CD4-positive, alpha-beta T cell treated with Interleukin-4 for 4 hours (primary cell): ENCODE data around the gene SEMG1.

ENCODE experiments used
- DNase-seq: peaks from one replicate; pipeline ENCODE4 v3.0.0-alpha.2; 2020

SEMG1 gene

GRCh38 chr20:45226287-45226686 is 19.5 kb downstream of the SEMG1 start:
- DNase-seq: no peak

DNA sequence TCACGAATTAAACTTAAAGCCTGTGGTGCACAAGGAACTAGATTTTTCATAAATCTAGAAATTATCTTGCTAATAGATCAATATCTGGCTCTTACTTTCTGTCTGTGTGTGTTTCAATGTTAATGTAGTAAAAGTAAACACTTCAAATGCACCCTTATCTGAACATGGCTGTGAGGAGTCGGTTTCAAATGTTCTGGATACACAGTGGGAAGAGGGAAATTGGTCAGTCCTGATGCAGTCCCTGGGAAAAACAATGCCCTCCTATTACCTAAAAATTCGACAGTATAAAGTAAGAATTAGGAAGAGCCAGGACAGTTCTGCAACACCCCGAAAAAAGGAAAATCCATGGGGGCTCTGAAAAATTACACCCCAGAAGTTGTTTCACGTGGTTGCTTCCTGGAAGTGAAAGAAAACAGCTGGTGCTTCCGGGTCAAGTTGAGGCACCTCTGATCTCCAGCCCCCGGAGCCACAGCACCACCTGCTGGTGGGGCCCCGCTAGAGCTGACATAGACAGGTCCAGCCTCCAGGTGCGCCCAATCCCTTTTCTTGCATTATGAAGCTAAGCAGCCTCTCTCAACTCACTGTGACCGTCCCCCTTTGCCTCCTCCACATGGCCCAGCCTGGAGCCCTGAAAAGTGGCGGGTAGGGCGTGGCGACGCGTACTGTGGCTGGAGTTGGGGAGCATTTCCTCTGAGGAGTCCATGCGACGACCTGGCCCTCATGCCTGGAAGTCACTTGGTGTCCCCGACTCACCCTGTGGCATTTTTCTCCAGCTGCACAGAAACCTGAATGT is 22.6 kb downstream of the SEMG1 start:
- DNase-seq: no peak

DNA sequence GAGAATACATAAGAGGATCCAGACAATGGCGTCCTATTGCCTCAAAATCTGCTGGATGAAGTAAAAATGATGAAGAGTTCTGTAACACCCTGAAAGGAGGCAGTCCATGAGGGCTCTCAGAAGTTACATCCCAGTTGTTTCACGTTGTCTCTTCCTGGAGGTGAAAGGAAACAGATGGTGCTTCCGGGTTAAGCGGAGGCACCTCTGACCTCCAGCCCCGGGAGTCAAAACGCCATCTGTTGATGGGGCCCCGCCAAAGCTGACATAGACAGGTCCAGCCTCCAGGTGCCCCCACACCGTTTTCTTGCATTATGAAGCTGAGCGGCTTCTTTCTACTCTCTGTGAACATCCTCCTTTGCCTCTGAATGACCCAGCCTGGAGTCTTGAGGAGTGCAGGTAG is 23.8 kb downstream of the SEMG1 start:
- DNase-seq: no peak

GRCh38 chr20:45235995-45236394 is 29.2 kb downstream of the SEMG1 start:
- no peak for DNase-seq

GRCh38 chr20:45238139-45238538 is 31.3 kb downstream of the SEMG1 start:
- no peak for DNase-seq

- no peak for DNase-seq
Observed at GRCh38 chr20:45246109-45246508, 39.3 kb downstream of the SEMG1 start.

GRCh38 chr20:45247865-45248264 is 41.0 kb downstream of the SEMG1 start:
- DNase-seq: no peak

GRCh38 chr20:45248609-45249008 is 41.8 kb downstream of the SEMG1 start:
- DNase-seq: no peak

DNA sequence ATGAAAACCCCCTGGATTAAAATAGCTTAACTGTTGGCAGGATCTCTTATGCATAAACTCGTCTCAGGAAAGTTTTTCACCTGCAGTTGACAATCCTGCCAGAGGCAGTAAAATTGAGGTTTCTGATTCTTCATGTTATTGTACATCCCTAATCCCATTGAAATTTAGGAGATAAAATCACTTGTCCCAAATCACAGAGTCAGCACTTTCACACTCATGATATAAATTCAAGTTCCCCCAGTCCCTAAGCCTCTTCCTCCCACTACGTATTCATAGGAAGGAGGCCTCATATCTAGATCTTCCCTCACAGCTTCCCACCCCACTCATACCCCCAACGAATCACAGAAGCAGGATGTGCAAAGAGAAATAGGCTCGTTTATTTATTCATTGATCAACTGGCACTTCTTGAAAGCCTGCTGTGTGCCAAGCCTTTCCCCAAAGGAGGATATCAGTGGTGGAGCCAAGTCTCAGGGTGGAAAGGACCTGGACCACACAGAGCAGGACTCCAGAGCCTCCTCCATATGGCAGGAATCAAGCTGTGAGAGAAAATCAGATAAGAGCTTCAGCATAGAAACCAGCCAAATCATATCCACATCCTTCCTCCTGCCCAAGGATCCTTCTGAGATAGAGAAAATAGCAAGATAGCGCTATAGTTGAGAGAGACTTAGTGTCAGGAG is 45.2 kb downstream of the SEMG1 start:
- DNase-seq: no peak

GRCh38 chr20:45253261-45253660 is 46.4 kb downstream of the SEMG1 start:
- DNase-seq: no peak

DNA sequence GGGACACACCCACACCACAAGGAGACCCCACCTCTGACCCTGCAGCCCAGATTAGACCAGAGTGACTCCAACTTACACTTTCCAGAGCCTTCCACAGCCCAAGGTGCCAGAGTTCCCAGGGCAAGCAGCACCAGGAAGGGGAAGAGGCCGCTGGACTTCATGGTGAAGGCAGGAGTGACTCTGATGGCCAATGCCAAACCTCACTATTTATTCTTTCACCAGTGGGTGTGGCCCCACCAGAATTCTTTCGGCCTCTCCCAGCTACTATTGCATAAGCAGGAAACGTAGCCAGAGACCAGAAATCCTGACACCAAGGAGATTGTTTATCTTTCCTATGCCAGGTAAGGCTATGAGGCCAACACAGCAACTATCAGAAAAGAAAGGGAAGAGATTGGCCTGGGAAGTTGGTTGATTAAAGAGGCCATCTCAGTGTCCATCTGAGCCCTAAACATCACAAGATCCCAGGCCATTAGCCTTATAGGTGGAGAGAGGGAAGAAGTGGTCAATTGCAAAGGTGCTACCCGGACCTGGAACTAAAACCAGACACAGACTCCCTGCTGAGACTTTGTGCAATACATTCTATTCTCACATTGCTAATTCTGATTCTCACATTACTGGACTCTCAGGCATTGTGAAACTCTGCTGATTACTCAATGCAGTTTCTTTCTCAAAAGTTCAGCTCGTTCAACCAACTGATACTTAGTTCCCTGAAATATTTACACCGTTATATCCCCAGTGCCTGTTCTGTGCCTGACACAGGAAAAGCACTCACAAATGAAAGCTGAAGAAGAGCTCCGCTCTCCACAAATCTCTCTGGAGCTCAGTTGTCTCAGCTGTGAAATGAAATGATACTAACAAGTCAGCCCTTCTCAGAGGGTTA is 47.8 kb downstream of the SEMG1 start, which contains the start of gene SLPI:
Gene SLPI (minus strand): TSS at position 182 of the 880 bp plus-strand sequence. CDS start 21 bp downstream, at position 161.
- no peak for DNase-seq

DNA sequence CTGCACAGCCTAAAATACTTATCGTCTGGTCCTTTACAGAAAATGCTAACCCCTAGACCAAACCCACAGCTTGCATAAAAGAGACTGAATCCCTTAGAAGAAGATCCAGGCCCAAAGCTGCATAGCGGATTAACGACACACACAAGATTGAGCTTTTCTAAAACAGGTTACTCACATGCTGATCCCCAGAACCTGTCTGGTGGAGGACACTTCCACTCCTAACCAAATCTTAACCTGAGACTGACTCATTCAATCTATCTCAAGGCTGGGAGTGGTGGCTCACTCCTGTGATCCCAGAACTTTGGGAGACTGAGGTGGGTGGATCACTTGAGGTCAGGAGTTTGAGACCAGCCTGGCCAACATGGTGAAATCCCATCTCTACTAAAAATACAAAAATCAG is 50.3 kb downstream of the SEMG1 start:
- DNase-seq: no peak

DNA sequence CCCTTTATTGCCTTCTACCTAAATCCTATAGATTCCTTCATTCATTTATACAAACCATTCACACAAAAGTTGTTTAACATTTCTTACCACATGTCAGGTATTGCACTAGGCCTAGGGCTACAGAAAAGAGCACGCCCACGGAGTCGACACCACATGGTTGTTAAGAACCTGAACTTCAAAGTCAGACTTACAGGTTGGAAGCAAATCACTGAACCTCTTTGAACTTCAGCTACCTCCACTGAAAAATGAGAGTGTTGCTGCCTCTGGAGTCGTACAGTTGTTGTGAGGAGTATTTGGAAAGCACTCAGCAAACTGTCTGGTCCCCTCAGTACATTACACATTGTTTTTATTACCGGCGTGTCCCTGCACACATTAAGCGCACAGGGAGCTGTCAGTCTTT is 50.9 kb downstream of the SEMG1 start:
- DNase-seq: no peak

GRCh38 chr20:45258259-45258658 is 51.4 kb downstream of the SEMG1 start:
- DNase-seq: no peak

- DNase-seq: no peak
Observed at GRCh38 chr20:45258664-45259063, 51.8 kb downstream of the SEMG1 start.
